Thyroid gland (tissue), 4 donors: ENCODE data around the gene OLFM2. TPM values are rescaled to one million over a fixed set of nuclear protein-coding genes. Genes with fewer than 3 reads are reported as not detected.

Experiments used
- DNase-seq, 2 donors: peaks; one replicate each; pipeline ENCODE4 v3.0.0-alpha.2; 2019
- H3K27ac ChIP-seq, 3 donors: fragments of 200-600 bp; sonication (generic); 1 replicate in 2 of 3; 2 replicates in 1 of 3; pipeline ENCODE4 v1.5.1; 2016 to 2019; ENCODE audit warnings: mild to moderate bottlenecking in 1 of 3, moderate library complexity in 1 of 3
- H3K27me3 ChIP-seq: fragments of 200-600 bp; sonication (generic); one replicate; pipeline ENCODE4 v1.5.1; 2019
- H3K36me3 ChIP-seq, 2 donors: fragments of 200-600 bp; sonication (generic); one replicate each; pipeline ENCODE4 v1.5.1; 2016 to 2019
- H3K4me1 ChIP-seq, 2 donors: fragments of 200-600 bp; sonication (generic); one replicate each; pipeline ENCODE4 v1.5.1; 2017 to 2019
- H3K4me3 ChIP-seq, 3 donors: fragments of 200-600 bp; sonication (generic); replicated peaks in 1 of 3; 1 replicate in 2 of 3; 2 replicates in 1 of 3; pipeline ENCODE4 v1.5.1; 2016; ENCODE audit warnings: mild to moderate bottlenecking in 1 of 3
- H3K9me3 ChIP-seq: fragments of 200-600 bp; sonication (generic); one replicate; pipeline ENCODE4 v1.5.1; 2017
- POLR2A ChIP-seq, 2 donors: fragments of 450-650 bp; IDR thresholded peaks; one replicate each; pipeline ENCODE4 v1.6.1; 2017; ENCODE audit warnings: antibody characterized with exemption in 2 of 2, mild to moderate bottlenecking in 2 of 2, moderate library complexity in 1 of 2
- WGBS, 2 donors: methylation state at CpG; one replicate each; pipeline ENCODE4 v1.1.5; 2017; 5-methylcytosine and 5-hydroxymethylcytosine counted together
- intact Hi-C: fragments of 100-400 bp; cut with DNase I; formaldehyde crosslinking; loops from one replicate; pipeline ENCODE4 v1.15.1; 2023
- total RNA-seq, 4 donors: library from RNA; depleted of rRNA; stranded (reverse); fragments of >200 nt; gene quantifications; one replicate each; pipeline ENCODE4 v1.2.3, GENCODE V29; 2016
- TF ChIP-seq, protein P1 (sequence below), 6 experiments: fragments of 200-600 bp in 3 of 6; fragments of 450-650 bp in 3 of 6; sonication (generic) in 3 of 6; IDR thresholded peaks; one replicate each; pipeline ENCODE4 v1.5.1; 2016 to 2019; ENCODE audit warnings: antibody characterized with exemption in 6 of 6, mild to moderate bottlenecking in 2 of 6, inconsistent platforms in 1 of 6, moderate library complexity in 1 of 6

Gene OLFM2
- total RNA-seq = 10 to 100 TPM; 19.5 to 42.7 (median 37.8) TPM

DNA sequence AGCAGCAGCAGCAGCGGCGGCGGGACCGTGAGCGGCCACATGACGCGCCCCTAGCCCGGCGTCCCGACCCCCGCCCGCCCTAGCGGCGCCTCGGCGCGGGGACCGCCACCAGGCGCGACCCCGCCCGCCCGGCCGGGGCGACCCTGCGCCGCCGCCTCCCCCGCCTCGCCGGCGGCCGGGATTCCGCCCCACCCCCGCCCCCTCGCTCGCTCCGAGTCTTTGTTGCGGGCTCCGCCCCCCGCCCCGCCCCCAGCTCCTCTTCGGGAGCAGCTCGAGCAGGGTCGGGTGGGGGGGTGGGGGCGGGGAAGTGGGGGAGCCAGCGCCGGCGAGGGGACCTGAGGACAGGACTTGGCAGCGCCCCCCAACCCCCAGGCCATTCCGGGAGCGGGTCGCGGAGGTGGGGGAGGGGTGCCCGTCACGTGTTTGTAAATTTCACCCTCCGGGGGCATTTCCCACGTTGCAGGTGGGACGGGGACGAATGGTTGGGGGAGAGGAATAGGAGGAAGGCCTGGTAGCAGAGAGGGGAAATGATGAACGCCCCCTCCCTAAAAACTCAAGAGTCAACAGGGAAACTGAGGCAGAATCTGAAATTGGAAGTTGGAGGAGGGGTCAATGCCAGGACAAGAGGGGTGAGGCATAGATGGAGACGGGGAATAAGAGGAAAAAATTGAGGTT, at the start of gene OLFM2:
Gene OLFM2 (minus strand): TSS at position 190 of the 675 bp plus-strand sequence. CDS start 149 bp downstream, at position 41.
- DNase-seq = peak; percentile 48 to 71
- WGBS, 2 donors = 4% methylated on average over 12 to 13 of the region's 62 CpGs
- peaks cover 18 to 31% of the 10 kb centered on the region in 2 donors for H3K4me1 ChIP-seq
- intact Hi-C loops = loop anchor here (10.0 kb wide), 2 partner anchors 318 to 458 kb away; partner anchors contain the start of gene MRPL4
- peak within 1 kb of the TSS; percentile 1 to 29 (median 17) for H3K4me3 ChIP-seq
- no peaks in the 10 kb centered on the region for H3K27me3 ChIP-seq
- no peaks in the 10 kb centered on the region for H3K9me3 ChIP-seq
- no peak for TF ChIP-seq POLR2A (IDR thresholded peaks at IDR 0.05)
- TF ChIP-seq, protein P1, sequence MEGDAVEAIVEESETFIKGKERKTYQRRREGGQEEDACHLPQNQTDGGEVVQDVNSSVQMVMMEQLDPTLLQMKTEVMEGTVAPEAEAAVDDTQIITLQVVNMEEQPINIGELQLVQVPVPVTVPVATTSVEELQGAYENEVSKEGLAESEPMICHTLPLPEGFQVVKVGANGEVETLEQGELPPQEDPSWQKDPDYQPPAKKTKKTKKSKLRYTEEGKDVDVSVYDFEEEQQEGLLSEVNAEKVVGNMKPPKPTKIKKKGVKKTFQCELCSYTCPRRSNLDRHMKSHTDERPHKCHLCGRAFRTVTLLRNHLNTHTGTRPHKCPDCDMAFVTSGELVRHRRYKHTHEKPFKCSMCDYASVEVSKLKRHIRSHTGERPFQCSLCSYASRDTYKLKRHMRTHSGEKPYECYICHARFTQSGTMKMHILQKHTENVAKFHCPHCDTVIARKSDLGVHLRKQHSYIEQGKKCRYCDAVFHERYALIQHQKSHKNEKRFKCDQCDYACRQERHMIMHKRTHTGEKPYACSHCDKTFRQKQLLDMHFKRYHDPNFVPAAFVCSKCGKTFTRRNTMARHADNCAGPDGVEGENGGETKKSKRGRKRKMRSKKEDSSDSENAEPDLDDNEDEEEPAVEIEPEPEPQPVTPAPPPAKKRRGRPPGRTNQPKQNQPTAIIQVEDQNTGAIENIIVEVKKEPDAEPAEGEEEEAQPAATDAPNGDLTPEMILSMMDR (IDR thresholded peaks at IDR 0.05) = no peak
- no peaks in the 10 kb centered on the region for H3K36me3 ChIP-seq
- H3K27ac ChIP-seq = no peak within 1 kb of the TSS

DNA sequence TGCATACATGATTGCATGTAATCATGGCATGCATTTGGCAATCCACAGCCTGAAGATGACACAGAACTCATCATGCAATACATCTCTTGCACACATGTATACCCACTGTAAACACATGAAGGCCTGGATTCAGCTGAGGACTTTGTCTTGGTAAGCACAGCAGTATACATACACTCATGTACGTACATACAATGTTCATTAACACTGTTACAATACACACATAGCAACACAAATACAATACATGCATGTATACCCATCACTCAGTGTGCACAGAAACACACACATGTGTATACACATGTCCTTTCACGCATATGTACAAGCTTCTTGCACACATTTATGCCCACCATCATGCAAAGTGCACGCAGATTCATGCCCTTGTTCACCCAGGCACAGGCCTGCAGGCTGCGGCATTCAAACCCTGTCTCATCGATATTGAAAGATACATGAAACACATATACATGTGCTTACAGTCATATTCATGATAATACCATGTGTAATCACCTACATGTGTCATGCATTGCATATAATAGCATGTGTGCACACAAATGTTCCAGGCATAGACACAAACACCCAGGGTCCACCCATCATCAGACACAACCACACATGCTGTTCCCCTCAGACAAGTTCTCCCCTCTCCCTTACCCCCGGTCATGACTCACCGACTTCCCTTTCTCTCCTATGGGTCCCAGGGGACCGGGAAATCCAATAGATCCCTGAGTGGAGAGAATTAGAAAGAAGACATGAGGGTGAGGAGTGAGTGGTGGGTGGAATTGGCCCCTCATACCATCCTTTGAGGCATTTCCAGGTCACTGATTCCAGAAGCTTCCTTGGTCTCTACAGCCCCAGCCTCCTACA, 45.3 kb upstream of the OLFM2 start:
- intact Hi-C loops = no loop called here
- H3K9me3 ChIP-seq = no peaks in the 10 kb centered on the region
- H3K27ac ChIP-seq = no peak overlapping the region
- no peak overlapping the region for H3K4me3 ChIP-seq
- no peaks in the 10 kb centered on the region for H3K36me3 ChIP-seq
- 82 to 84% methylated on average over 8 of the region's 8 CpGs for WGBS, 2 donors
- no peak for DNase-seq
- no peaks in the 10 kb centered on the region for H3K27me3 ChIP-seq
- H3K4me1 ChIP-seq = no peaks in the 10 kb centered on the region
- TF ChIP-seq, protein P1 (IDR thresholded peaks at IDR 0.05) = no peak
- no peak for TF ChIP-seq POLR2A (IDR thresholded peaks at IDR 0.05)

DNA sequence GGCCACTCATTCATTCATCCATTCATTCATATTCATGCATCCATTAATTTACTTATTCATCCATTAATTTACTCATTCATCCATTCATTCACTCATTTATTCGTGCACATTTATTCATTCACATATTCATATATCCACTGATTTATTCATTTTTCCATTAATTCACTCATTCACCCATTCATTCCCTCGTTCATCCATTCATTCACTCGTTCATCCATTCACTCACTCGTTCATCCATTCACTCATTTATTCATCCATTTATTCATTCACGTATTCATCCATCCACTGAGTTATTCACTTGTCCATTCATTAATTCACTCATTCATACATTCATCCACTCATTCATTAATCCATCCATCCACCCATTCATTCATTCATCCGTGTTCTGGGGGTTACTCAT, 35.8 kb upstream of the OLFM2 start:
- DNase-seq = no peak
- Histone ChIP-seq H3K36me3 (no peaks in the 10 kb centered on the region), H3K4me1 (no peaks in the 10 kb centered on the region), H3K4me3 (no peak overlapping the region), H3K27ac (no peak overlapping the region), H3K27me3 (no peaks in the 10 kb centered on the region), H3K9me3 (no peaks in the 10 kb centered on the region)
- no peak for TF ChIP-seq POLR2A (IDR thresholded peaks at IDR 0.05)
- TF ChIP-seq, protein P1 (IDR thresholded peaks at IDR 0.05) = no peak
- intact Hi-C loops = no loop called here
- WGBS, 2 donors = 88 to 91% methylated on average over 6 of the region's 6 CpGs

DNA sequence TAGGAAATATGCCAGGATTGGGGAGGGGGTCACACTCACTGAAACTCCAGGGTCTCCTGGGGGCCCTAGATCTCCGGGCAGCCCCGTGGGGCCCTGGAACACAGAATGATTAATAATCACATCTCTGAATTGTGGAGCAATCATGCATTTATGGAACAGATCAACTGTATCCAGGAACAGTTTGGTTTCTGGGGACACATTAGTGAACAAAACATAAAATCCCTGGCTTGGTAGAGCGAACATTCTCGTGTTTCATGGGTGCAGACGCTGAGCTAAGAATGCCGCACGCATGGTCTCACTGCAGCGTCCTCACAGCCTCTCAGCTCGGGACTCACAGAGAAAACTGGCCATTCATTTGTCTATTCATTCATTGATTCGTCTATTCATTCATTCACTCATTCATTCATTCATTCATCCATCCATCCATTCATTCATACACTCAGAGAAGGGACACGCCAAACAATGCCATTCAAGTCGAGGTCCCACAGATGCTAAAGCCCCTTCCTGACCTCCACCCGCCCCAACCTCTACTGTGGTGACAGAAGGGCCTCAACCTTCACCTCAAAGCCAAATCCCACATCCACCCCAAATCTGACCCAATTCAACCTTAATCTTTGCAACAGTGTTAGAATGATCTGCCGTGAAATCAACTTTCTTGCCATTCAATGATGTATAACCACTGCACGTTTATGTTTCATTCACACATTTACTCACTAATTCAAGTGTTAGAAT, 35.0 kb upstream of the OLFM2 start:
- WGBS, 2 donors = 69% methylated on average over 15 of the region's 15 CpGs

More for the DNA sequence above, 35.0 kb upstream of the OLFM2 start:
- H3K27me3 ChIP-seq = no peaks in the 10 kb centered on the region
- no peaks in the 10 kb centered on the region for H3K4me1 ChIP-seq
- no peaks in the 10 kb centered on the region for H3K36me3 ChIP-seq
- H3K27ac ChIP-seq = no peak overlapping the region
- no peaks in the 10 kb centered on the region for H3K9me3 ChIP-seq
- no peak for TF ChIP-seq POLR2A (IDR thresholded peaks at IDR 0.05)
- TF ChIP-seq, protein P1 (IDR thresholded peaks at IDR 0.05) = no peak
- no peak overlapping the region for H3K4me3 ChIP-seq
- DNase-seq = no peak
- intact Hi-C loops = no loop called here
